ENCODE results near the gene HOXC4. TPM values are rescaled to one million over a fixed set of nuclear protein-coding genes. Genes with fewer than 3 reads are reported as not detected.
A peak's percentile ranks its signal among the peaks of the same experiment; 100 is the strongest.

Gene HOXC4
- total RNA-seq, 2 donors from 2014 or later, result 0.62 TPM; not detected in 1

GRCh38 chr12:54005853-54006558 lies 47.6 kb upstream of the HOXC4 start:
- peak; percentile 46 for TF ChIP-seq POLR2AphosphoS5 (IDR thresholded peaks at IDR 0.05)
- peak; percentile 89 to 99 (median 94) for TF ChIP-seq CTCF (IDR thresholded peaks at IDR 0.05)
- no peak for TF ChIP-seq POLR2A (IDR thresholded peaks at IDR 0.05)
- intact Hi-C loops (cut with DNase I), result loop anchor here (2.0 kb wide), 1 partner anchor 187 kb away; no protein-coding TSS in a partner anchor
- Histone ChIP-seq H3K9me3 (no peaks in the 10 kb centered on the region), H3K4me3 (no peak overlapping the region), H3K27me3 (replicated peaks; ENCODE audit: insufficient read depth) (peaks cover 84% of the 10 kb centered on the region), H3K4me1 (replicated peaks) (no peaks in the 10 kb centered on the region), H3K36me3 (no peaks in the 10 kb centered on the region), H3K27ac (no peak overlapping the region)
- peak; percentile 78 for DNase-seq (ENCODE audit: low spot score)
- WGBS, result 9% methylated on average over 38 of the region's 39 CpGs

DNA sequence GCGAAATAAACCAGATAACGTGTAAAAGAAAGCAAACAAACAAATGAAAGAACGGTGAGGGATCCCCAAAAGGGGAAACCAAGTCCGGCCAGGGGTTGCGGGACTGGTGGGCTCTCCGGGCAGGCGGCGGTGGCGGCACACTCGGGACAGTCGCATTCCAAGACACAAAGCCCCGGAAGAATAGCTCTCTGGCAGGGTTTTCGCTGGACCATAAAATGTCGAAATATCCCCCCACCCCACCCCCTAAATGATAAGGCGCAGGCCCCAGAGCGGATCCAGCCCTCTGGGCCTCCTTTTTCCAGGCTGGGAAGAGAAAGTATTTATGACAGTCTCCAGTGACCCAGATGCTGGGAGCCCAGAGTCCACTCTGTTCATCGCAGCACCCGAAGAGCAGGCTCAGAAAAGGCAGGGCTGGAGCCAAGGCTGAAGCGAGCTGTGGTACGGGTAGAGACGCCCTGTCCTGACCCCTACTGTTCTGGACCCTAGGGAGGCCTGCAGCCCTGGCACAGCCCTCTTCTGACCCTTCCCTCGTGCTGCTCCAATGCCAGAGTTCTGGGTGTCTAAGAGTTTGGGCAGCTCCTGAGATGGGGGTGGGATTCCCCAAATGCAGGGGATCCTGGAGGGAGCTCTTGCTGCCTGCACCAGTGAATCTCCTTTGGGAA lies 46.9 kb upstream of the HOXC4 start:
- intact Hi-C loops (cut with DNase I), result loop anchor here (2.0 kb wide), 1 partner anchor 186 kb away; no protein-coding TSS in a partner anchor
- H3K4me1 ChIP-seq (replicated peaks), result no peaks in the 10 kb centered on the region
- no peak overlapping the region for H3K27ac ChIP-seq
- H3K4me3 ChIP-seq, result no peak overlapping the region
- peaks cover 83% of the 10 kb centered on the region for H3K27me3 ChIP-seq (replicated peaks; ENCODE audit: insufficient read depth)
- no peak for DNase-seq (ENCODE audit: low spot score)
- TF ChIP-seq POLR2A (IDR thresholded peaks at IDR 0.05) (no peak), POLR2AphosphoS5 (IDR thresholded peaks at IDR 0.05) (no peak), CTCF (IDR thresholded peaks at IDR 0.05) (no peak)
- WGBS, result 24% methylated on average over 22 of the region's 22 CpGs
- H3K36me3 ChIP-seq, result no peaks in the 10 kb centered on the region
- H3K9me3 ChIP-seq, result no peaks in the 10 kb centered on the region

DNA sequence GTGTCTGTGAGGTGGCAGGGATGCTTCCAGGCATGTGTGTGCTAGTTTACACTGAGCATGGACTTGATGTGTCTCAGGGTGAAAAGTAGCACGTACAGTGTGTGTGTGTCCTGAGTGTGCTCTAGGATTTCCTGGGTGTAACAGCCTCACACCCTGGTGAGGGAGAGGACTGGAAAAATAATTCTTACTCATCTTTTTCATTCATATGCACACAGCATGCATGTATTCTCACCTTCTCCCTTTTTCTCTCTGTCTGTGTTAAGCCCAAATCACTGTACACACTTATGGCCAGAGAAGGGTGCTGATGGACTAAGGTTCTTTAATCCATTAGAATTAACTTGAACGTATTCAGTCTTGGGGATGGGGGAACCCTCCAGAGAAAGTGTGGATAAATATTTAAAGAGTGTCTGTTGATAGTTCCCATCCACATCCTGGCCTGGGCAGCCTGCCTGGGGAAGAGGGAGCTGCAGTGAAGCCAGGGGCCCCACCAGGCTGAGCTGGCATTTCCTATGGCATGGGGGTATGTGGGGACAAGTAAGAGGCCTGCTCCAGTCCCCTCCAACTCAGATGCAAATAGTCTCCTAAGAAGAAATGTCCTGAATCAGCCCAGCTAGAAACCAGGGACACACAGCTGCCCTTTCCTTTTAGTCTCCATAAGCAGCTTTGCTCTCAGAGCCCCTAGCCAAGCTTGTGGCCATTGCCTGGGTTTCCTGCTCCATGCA lies 45.9 kb upstream of the HOXC4 start:
- Histone ChIP-seq H3K4me1 (replicated peaks) (no peaks in the 10 kb centered on the region), H3K27ac (no peak overlapping the region), H3K27me3 (replicated peaks; ENCODE audit: insufficient read depth) (peaks cover 80% of the 10 kb centered on the region), H3K9me3 (no peaks in the 10 kb centered on the region), H3K4me3 (no peak overlapping the region), H3K36me3 (no peaks in the 10 kb centered on the region)
- TF ChIP-seq POLR2AphosphoS5 (IDR thresholded peaks at IDR 0.05) (no peak), CTCF (IDR thresholded peaks at IDR 0.05) (no peak), POLR2A (IDR thresholded peaks at IDR 0.05) (no peak)
- 51% methylated on average over 2 of the region's 2 CpGs for WGBS
- intact Hi-C loops (cut with DNase I), result loop anchor here (2.0 kb wide), 1 partner anchor 185 kb away; no protein-coding TSS in a partner anchor
- DNase-seq (ENCODE audit: low spot score), result no peak

DNA sequence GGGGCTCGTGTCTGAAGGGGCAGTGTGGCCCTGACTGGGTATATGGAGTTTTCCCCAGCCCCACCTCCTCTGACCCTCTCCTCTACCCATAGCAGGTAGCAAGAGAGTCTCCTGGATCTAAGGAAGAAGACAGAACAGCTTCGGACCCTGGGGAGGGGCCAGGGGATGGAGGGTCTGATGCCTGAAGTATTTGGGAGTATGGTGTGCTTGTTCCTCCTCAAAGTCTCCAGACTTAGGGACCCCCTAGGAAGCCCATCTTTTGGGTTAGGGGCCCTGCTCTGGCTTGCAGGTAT lies 45.4 kb upstream of the HOXC4 start:
- Histone ChIP-seq H3K36me3 (no peaks in the 10 kb centered on the region), H3K4me1 (replicated peaks) (no peaks in the 10 kb centered on the region), H3K9me3 (no peaks in the 10 kb centered on the region), H3K27ac (no peak overlapping the region), H3K27me3 (replicated peaks; ENCODE audit: insufficient read depth) (peaks cover 80% of the 10 kb centered on the region), H3K4me3 (no peak overlapping the region)
- no peak for DNase-seq (ENCODE audit: low spot score)
- 48% methylated on average over 2 of the region's 2 CpGs for WGBS
- intact Hi-C loops (cut with DNase I), result no loop called here
- TF ChIP-seq CTCF (IDR thresholded peaks at IDR 0.05) (no peak), POLR2A (IDR thresholded peaks at IDR 0.05) (no peak), POLR2AphosphoS5 (IDR thresholded peaks at IDR 0.05) (no peak)
